Stimulated activated CD4-positive, alpha-beta T cell treated with anti-CD3 and anti-CD28 coated beads, Interleukin-15, amount 100 ng/mL, for 48 hours (primary cell): ENCODE results near the gene ZFP30.
A peak's percentile ranks its signal among the peaks of the same experiment; 100 is the strongest.
"Not testable (repeated sequence)": the region's sequence is repeated elsewhere in the genome, so short reads cannot be mapped to it uniquely, and the experiment has no call there.

Experiments used
- DNase-seq, 2 donors: peaks; one replicate each; pipeline ENCODE4 v3.0.0-alpha.2; 2020; ENCODE audit warnings: low read depth in 2 of 2

ZFP30 gene

GRCh38 chr19:37655301-37655688 lies at the start of gene ZFP30:
TSS of gene ZFP30 (minus strand) at chr19:37655465. CDS start at chr19:37647822, 7,643 bp downstream.
- peak; percentile 52 to 59 for DNase-seq

- no peak for DNase-seq
Observed at GRCh38 chr19:37699057-37699456, 43.8 kb upstream of the ZFP30 start.

DNA sequence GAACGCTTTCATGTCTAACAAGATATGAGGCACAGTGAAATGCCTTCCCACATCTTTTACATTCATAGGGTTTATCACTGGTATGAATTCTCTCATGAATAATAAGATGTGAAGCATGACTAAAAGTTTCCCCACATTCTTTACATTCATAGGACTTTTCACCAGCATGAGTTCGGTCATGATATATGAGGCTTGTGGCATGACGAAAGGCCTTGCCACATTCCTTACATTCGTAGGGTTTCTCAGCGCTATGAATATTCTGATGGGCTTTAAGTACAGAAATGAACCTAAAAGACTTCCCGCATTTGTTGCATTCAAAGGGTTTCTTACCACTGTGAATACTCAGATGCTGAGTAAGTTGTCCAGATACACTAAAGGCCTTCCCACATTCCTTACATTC lies 43.0 kb upstream of the ZFP30 start:
- DNase-seq = no peak

DNA sequence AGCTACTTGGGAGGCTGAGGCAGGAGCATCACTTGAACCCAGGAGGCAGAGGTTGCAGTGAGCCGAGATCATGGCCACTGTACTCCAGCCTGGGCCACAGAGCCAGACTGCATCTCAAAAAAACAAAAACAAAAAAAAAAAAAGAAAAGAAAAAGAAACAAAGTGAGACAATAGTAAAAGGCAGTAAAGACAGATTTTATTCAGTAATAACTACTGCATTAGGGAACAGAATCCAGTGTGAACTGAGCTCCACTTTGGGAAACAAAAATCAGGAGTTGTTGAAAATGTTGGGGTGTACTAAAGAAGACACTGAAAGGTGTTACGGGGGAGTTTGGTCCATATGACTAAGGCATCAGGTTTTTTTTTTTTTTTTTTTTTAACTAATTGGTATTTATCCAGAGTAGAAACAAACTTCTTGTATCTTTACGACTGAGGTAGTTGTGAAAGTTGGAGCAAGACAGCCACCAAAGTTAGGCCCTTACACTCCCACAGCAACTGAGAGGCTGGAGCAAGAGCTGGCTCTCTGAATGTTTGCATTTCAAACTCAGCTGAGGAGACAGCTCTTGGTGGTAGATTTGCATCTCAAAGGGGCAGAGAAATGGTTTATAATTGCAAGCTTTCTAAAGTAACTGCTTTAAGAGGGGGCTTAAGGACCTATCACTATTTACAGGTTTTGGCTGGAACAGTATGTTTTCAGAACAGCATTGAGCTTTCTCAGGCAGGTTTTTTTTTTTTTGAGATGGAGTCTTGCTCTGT lies 40.1 kb upstream of the ZFP30 start:
- no peak for DNase-seq

DNA sequence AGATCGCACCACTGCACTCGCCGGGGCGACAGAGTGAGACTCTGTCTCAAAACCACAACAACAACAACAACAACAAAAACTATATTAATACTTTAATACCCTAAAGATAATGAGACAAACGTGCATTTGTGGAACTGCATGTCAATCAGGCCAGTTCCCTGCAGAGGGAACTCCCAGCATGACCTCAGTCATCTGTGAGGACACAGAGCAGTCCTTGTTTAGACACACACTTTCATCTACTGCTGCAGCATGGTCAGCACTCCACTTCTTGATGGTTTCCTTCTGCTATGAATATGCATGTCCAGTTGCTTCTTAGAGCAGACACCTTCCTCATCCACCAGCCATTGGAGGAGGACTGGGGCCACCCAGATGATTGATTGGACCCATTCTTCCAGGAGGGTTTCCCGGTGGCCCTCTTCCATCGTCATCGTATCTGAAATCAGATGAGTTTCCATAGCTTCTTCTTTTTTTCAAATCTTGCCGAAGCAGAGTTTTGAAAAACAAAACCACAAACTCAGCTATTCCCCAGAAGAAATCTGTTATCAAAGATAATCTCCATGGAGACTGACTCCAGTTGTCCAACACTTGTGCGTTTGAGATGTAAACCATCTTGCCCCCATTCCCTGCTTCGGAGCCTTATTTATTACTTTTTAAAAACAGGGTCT lies 37.8 kb upstream of the ZFP30 start:
- DNase-seq = no peak

DNA sequence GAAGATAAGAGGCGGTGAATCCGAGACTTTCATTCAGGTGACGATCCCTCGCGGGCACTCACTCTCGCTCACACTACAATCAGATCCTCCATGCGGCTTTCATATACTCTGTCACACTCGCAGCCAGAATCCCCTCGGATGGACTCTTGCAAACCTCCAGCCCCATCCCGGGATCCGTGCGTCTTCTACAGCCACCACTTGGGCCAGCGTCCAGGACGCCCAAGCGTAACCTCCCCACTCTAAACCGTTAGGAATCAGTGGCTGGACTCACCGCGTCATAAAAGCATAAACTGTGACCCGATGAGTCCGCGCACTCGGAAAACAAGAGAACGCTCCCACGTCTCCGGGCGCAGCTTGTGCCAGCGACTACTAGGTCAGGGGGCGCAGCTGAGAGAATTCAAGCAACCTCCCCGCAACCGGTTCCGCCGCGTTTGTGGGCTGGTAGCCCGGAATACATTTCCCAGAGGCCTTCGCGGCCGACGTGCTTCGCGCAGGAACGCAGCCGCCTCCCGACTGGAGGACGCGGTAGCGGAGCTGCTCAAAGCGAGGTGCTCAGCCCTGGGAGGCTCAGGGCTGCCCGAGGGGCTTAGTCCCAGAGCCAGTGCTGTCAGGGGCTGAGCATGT lies 36.7 kb upstream of the ZFP30 start:
- DNase-seq = peak; percentile 65 to 71

DNA sequence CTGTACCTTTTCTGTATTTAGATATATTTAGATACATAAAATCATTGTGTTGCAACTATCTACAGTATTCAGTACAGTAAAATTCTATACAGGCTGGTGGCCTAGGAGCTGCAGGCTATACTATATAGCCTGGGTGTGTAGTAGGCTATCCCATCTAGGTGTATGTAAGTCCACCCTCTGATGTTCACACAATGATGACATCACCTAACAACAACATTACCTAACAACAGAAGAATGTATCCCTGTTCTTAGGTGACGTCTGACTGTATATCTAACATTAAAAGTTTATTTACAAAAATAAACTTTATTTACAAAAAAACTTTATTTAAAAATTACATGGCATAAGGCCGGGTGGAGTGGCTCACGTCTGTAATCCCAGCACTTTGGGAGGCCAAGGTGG lies 28.3 kb upstream of the ZFP30 start:
- DNase-seq = no peak

DNA sequence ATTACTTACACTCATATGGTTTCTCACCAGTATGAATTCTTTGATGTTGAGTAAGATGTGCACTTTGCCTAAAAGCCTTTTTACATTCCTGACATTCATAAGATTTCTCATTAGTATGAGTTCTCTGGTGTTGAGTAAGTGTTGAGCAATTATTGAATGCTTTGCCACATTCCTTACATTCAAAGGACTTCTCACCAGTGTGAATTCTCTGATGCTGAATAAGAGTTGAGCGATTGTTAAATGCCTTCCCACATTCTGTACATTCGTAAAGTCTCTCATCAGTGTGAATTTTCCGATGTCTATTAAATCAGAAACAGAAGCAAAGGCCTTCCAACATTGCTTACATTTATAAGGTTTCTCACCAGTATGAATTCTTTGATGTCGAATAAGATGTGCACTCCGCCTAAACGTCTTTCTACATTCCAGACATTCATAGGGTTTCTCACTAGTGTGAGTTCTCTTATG lies 14.2 kb upstream of the ZFP30 start:
- no peak for DNase-seq

DNA sequence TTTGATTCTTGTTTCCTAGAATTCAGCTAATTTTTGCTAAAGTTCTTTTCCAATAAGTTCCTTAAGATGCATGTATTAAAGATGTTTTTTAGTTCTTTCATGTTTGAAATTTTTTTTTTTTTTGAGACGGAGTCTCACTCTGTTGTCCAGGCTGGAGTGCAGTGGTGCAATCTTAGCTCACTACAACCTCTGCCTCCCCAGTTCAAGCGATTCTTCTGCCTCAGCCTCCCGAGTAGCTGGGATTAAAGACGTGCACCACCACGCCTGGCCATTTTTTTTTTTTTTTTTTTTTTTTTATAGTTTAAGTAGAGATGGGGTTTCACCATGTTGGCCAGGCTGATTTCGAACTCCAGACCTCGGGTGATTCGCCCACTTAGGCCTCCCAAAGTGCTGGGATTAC lies 1.9 kb upstream of the ZFP30 start:
- not testable (repeated sequence) for DNase-seq

DNA sequence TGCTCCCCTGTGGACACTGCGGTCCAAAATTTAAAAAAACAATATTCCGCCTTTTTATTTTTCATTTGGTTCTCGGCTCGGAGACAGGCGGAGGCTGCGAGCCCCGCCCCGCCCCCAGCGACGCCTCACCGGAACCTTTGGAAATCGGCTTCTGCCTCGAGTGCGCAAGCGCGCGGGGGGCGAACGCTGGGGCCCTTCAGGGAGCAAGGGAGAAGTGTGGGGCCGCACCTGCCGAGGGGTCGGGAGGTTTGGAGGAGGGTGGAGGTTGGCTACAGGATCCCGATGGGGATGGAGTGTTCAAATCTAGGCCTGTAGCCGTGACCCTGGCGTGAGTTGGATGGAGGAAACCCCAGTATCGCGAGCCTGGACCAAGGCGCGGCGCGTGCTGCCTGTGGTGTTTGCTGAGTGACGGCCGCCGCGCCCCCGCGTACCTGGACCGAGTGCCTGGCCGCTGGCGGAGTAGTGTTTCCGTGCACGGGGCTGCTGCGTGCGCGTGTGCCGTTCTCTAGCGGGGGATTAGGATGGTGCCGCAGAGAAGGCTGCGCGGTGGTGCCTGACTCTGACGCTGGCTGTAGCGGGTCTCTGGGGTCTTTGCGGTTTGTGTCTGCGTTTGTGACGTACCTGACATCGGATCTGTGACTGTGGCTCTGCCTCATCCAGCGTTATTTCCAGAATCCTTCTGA lies 565 bp upstream of the ZFP30 start:
- DNase-seq = peak; percentile 75 to 77

DNA sequence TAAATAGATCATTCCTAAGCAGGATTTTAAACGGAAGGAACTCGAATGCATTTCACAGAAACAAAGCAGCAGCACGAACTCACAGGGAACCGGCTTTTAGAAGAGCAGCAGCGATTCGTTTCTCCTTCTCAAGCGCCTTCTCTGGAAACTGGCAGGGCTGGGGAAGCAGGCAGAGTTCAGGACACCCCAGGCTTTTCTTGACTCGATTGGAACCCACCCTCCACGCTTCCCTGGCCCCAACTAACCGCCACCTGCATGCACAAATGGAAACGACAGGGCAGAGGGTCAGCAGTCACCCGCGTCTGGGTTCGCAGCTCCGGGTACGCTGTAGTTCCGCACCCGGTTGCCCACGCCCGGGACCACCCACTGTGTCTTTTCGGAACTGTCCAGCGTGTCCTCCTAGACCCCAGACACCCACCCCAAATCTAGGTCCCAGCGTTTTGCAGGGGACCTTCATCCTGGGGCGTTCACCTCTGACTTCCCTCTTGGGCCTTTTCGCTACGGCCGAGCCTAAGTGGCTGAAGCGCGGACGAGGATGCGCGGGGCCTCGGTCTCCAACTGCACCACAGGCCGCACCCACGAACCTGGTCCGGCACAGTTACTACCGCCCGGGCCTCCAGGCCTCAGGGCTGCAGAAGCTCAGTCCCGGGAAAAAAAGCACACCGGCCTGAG lies 500 bp downstream of the ZFP30 start:
- DNase-seq = peak; percentile 2 to 7

GRCh38 chr19:37654118-37654517 lies 1.1 kb downstream of the ZFP30 start:
- no peak for DNase-seq

- no peak for DNase-seq
Observed at GRCh38 chr19:37635076-37636056, 19.9 kb downstream of the ZFP30 start.

DNA sequence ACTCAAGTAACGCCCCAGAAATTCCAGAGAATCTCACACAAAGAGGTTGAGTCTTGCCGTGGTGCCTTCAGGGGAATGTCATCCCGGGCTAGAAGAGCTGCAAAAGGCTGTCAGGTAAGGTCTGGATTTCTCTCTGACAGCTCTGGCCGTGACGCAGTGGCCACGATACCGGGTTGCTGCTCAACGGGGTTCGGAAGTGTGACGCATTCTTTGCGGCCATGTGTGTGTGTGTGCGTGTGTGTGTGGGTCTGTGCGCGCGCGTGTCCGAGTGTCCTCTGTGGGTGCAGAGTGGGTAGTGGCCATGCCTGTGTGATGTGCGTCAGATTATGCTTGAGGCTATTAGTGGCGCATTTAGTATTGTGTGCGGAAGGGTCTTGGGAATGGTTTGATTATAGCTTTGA lies 60.3 kb downstream of the ZFP30 start:
- peak; percentile 35 to 36 for DNase-seq

DNA sequence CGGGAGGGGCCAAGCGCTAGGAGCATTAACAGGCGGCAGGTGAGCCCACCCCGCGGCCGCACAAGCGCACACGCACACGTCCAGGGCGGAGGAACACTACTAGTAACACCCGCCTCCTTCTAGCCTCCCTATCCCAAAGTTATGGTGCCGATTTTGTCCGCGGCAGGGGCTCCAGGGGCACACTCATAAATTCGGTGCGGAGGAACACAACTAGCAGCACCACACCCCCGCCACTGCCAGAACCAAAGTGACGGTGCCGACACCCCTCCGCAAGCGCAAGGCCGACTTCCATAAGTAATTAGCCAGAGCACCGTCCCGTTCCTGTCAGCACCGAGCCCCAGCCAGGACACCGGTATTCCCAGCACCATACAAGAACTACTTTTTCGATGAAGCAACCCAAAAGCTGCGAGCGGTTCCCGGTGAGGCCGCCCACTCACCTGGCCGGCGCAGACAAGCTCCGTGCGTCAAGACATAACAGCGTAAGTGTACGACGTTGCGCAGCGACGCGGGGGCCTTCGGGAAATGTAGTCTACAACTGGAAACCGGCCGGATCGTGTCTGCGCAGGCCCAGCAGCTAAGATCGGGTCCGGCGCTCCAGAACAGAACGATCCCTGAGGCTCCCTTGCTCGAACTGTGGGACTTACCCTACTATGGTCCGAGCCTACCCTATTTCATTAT lies 60.8 kb downstream of the ZFP30 start, which contains the start of the genes ZNF540 and ZNF571:
Gene ZNF540 (plus strand): TSS at position 573 of the 678 bp plus-strand sequence. CDS start 3,572 bp downstream, outside the sequence.
Gene ZNF571 (minus strand): TSS at position 489 of the 678 bp plus-strand sequence. CDS start 8,116 bp downstream, outside the sequence.
- peak; percentile 89 to 90 for DNase-seq

- no peak for DNase-seq
Observed at GRCh38 chr19:37593996-37594303, 61.3 kb downstream of the ZFP30 start.

DNA sequence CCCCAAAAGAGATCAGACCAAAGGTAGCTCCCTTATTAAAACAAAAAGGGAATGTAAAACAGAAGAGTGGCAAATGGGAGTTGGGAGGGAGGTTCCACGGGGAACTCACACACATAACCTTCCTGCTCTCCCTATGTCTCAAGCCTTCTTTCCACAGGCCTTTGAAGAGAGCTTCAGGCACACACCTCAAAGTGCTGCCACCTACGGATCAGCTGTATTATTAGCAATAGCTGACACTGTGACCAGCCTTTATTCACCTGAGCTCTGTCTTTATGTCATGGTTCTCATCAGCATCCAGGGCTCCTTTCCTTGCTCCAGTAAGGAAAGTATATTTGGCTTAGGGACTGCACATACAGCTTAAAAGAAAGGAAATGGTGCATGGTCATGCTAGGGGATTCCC lies 71.9 kb downstream of the ZFP30 start:
- DNase-seq = no peak

DNA sequence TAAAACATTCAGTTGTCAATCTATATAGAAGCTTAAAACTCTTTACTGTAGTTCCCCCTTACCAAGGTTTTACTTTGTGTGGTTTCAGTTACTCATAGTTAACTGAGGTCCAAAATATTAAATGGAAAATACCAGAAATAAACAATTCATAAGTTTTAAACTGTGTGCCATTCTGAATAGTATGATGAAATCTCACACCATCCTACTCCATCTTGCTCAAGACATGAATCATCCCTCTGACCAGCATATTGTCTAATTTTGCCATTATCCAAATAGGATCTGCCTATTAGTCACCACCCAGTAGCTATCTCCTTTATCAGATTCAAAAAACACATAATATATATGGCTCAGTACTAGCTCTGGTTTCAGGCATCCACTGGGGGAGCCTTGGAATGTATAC lies 83.1 kb downstream of the ZFP30 start:
- DNase-seq = no peak

DNA sequence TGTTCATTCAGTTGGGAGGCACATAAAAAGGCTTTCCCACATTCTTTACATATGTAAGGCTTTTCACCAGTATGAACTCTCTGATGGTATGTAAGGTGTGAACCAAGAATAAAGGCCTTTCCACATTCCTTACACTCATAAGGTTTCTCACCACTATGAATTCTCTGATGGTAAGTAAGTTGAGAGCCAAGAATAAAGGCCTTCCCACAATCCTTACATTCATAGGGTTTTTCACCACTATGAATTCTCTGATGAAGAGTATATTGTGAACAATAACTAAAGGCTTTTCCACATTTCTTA lies 89.9 kb downstream of the ZFP30 start:
- no peak for DNase-seq
